B cell (primary cell): Measurements from ENCODE around the gene DGKZ. TPM values are rescaled to one million over a fixed set of nuclear protein-coding genes. Genes with fewer than 3 reads are reported as not detected.

Experiments used
- ATAC-seq: fragments of 200-7000 bp; cut with Tn5 transposase; one replicate; pipeline ENCODE4 v1.10.0; 2021; ENCODE audit warnings: low read depth, mild to moderate bottlenecking, moderate number of reproducible peaks, moderate library complexity
- CTCF ChIA-PET: fragments of 350-600 bp; sonication (Branson Sonifier 250); formaldehyde crosslinking; loops from one replicate; lab custom pipeline; 2021; ENCODE audit warnings: antibody characterized with exemption, inconsistent platforms; lab: Charles Lee
- POLR2A ChIA-PET: fragments of 350-600 bp; sonication (Branson Sonifier 250); formaldehyde crosslinking; loops from one replicate; lab custom pipeline; 2021; ENCODE audit warnings: antibody characterized with exemption; lab: Charles Lee
- DNase-seq: peaks from one replicate; pipeline ENCODE4 v3.0.0; 2013
- H2AFZ ChIP-seq: 2 replicates; pipeline ENCODE4 v1.6.1; 2012; ENCODE audit warnings: mild to moderate bottlenecking, low read depth, low read length; ENCODE audit not compliant: insufficient read depth, poor library complexity, severe bottlenecking
- H3K27ac ChIP-seq, 2 donors: 1 replicate in 1 of 2; 2 replicates in 1 of 2; pipeline ENCODE4 v1.5.1; 2012 to 2013; ENCODE audit warnings: low read length in 2 of 2, mild to moderate bottlenecking in 2 of 2, moderate library complexity in 1 of 2
- H3K27me3 ChIP-seq, 4 experiments: fragments of 200-600 bp in 1 of 4; sonication (generic) in 1 of 4; replicated peaks in 1 of 4; 1 replicate in 2 of 4; 2 replicates in 2 of 4; pipeline versions ENCODE4 v1.6.1 to v1.7.0; 2013 to 2016; ENCODE audit warnings: low read length in 3 of 4, mild to moderate bottlenecking in 2 of 4, mixed read lengths in 1 of 4, moderate library complexity in 1 of 4; ENCODE audit not compliant: insufficient read depth in 4 of 4, control insufficient read depth in 3 of 4; ENCODE audit errors: control extremely low read depth in 1 of 4
- H3K36me3 ChIP-seq, 2 experiments: replicated peaks in 1 of 2; 1 replicate in 1 of 2; 2 replicates in 1 of 2; pipeline versions ENCODE4 v1.6.1 to v1.7.1; 2013; ENCODE audit warnings: low read length in 1 of 2; ENCODE audit not compliant: insufficient read depth in 2 of 2, control insufficient read depth in 1 of 2; ENCODE audit errors: control extremely low read depth in 1 of 2, extremely low read depth in 1 of 2
- H3K4me1 ChIP-seq, 2 donors: fragments of 200-600 bp in 1 of 2; sonication (generic) in 1 of 2; 1 replicate in 1 of 2; 2 replicates in 1 of 2; pipeline versions ENCODE4 v1.5.1 to v1.6.1; 2013 to 2017; ENCODE audit warnings: low read length in 2 of 2; ENCODE audit not compliant: control insufficient read depth in 2 of 2, insufficient read depth in 2 of 2
- H3K4me2 ChIP-seq: replicated peaks from 2 replicates; pipeline ENCODE3; 2012; ENCODE audit warnings: mild to moderate bottlenecking, low read depth, low read length; ENCODE audit not compliant: poor library complexity, severe bottlenecking
- H3K4me3 ChIP-seq, 5 experiments: fragments of 200-600 bp in 1 of 5; sonication (generic) in 1 of 5; 1 replicate in 3 of 5; 2 replicates in 2 of 5; pipeline versions ENCODE4 v1.5.1 to v1.7.0; 2011 to 2016; ENCODE audit warnings: low read length in 4 of 5, mild to moderate bottlenecking in 4 of 5, low read depth in 2 of 5, control low read depth in 1 of 5, moderate library complexity in 1 of 5; ENCODE audit not compliant: insufficient read depth in 1 of 5; ENCODE audit errors: control extremely low read depth in 1 of 5, extremely low read depth in 1 of 5
- H3K79me2 ChIP-seq: fragments of 200-600 bp; sonication (generic); one replicate; pipeline ENCODE4 v1.6.0; 2016; ENCODE audit warnings: low read length; ENCODE audit not compliant: control insufficient read depth, insufficient read depth
- H3K9ac ChIP-seq: fragments of 200-600 bp; sonication (generic); 2 replicates; pipeline ENCODE4 v1.6.1; 2017; ENCODE audit warnings: mild to moderate bottlenecking, low read length, moderate library complexity
- H3K9me3 ChIP-seq, 3 donors: one replicate each; pipeline versions ENCODE4 v1.6.1 to v1.7.1; 2013; ENCODE audit warnings: low read length in 2 of 3; ENCODE audit not compliant: control insufficient read depth in 2 of 3, insufficient read depth in 1 of 3; ENCODE audit errors: control extremely low read depth in 1 of 3
- H4K20me1 ChIP-seq: 2 replicates; pipeline ENCODE4 v1.6.0; 2012; ENCODE audit warnings: mild to moderate bottlenecking, low read length; ENCODE audit not compliant: insufficient read depth, control insufficient read depth, poor library complexity, severe bottlenecking
- H3K27ac Mint-ChIP-seq: one replicate; pipeline ENCODE4 v1.8.0; 2021; ENCODE audit warnings: mixed read lengths
- H3K27me3 Mint-ChIP-seq: one replicate; pipeline ENCODE4 v1.8.0; 2021; ENCODE audit warnings: mixed read lengths
- H3K4me1 Mint-ChIP-seq: one replicate; pipeline ENCODE4 v1.8.0; 2021; ENCODE audit warnings: mixed read lengths
- H3K4me3 Mint-ChIP-seq: one replicate; pipeline ENCODE4 v1.8.0; 2021; ENCODE audit warnings: mixed read lengths
- H3K9me3 Mint-ChIP-seq: one replicate; pipeline ENCODE4 v1.8.0; 2022; ENCODE audit warnings: mixed read lengths; ENCODE audit not compliant: insufficient read depth
- EZH2 ChIP-seq: IDR thresholded peaks from 2 replicates; pipeline ENCODE4 v1.6.1; 2012; ENCODE audit warnings: borderline replicate concordance, low read depth, mild to moderate bottlenecking, moderate library complexity, low read length; ENCODE audit not compliant: insufficient read depth, poor library complexity, severe bottlenecking
- WGBS: methylation state at CpG from one replicate; pipeline ENCODE4 v1.1.5; 2013; ENCODE audit warnings: missing lambda C conversion rate; ENCODE audit not compliant: insufficient coverage; 5-methylcytosine and 5-hydroxymethylcytosine counted together
- intact Hi-C: fragments of 100-400 bp; cut with micrococcal nuclease; formaldehyde crosslinking; loops from one replicate; pipeline ENCODE4 v1.10.0; 2022
- polyA plus RNA-seq: library from polyadenylated mRNA; depleted of rRNA; stranded (reverse); fragments of >200 nt; gene quantifications from 2 replicates; pipeline ENCODE4 v1.2.3, GENCODE V29; 2012
- total RNA-seq, 2 donors: library from RNA; stranded (reverse); fragments of 120-200 nt in 1 of 2; gene quantifications; 1 replicate in 1 of 2; 2 replicates in 1 of 2; pipeline versions ENCODE4 v1.2.3 to v1.2.4, GENCODE V29; 2013 to 2022
- TF ChIP-seq, protein P1 (sequence below): fragments of 200-600 bp; IDR thresholded peaks from one replicate; pipeline ENCODE4 v1.8.0; 2022; ENCODE audit warnings: antibody characterized with exemption, mild to moderate bottlenecking

The DGKZ gene
- total and polyA plus RNA-seq, 2 donors (not counting 1 experiment from before 2014, with no cell fraction given), result 56.6 to 79.5 TPM

DNA sequence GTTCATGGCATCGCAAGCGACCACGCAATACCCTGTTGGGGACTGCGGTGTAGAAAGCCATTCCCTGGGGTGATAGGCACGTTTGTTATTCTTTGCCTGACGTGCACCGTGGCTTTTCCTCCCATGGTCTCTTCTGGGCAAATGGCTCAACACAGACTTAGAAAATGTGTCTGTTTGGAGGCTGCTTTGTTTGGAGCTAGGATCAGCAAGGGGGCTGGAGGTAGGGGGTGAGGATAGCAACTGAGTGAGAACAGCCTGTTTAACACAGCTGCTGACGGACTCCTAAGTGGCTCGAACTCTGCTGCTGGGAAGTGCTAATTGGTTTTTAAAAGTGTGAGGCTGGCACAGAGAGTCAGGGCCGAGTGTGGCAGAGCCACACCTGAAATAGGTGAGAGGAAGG is 60.4 kb downstream of the DGKZ start:
- DNase-seq (no peak), ATAC-seq (no peak)
- H3K4me2 ChIP-seq, result no peak overlapping the region
- H2AFZ ChIP-seq, result no peak overlapping the region
- ChIA-PET CTCF (no interaction called here), POLR2A (no interaction called here)
- intact Hi-C loops, result no loop called here
- WGBS, result 94% methylated on average over 10 of the region's 10 CpGs
- Mint-ChIP-seq H3K27me3 (no peaks in the 10 kb centered on the region), H3K4me1 (no peaks in the 10 kb centered on the region), H3K27ac (no peak overlapping the region), H3K9me3 (no peaks in the 10 kb centered on the region), H3K4me3 (no peak overlapping the region)
- no peaks in the 10 kb centered on the region for H4K20me1 ChIP-seq
- TF ChIP-seq, protein P1, sequence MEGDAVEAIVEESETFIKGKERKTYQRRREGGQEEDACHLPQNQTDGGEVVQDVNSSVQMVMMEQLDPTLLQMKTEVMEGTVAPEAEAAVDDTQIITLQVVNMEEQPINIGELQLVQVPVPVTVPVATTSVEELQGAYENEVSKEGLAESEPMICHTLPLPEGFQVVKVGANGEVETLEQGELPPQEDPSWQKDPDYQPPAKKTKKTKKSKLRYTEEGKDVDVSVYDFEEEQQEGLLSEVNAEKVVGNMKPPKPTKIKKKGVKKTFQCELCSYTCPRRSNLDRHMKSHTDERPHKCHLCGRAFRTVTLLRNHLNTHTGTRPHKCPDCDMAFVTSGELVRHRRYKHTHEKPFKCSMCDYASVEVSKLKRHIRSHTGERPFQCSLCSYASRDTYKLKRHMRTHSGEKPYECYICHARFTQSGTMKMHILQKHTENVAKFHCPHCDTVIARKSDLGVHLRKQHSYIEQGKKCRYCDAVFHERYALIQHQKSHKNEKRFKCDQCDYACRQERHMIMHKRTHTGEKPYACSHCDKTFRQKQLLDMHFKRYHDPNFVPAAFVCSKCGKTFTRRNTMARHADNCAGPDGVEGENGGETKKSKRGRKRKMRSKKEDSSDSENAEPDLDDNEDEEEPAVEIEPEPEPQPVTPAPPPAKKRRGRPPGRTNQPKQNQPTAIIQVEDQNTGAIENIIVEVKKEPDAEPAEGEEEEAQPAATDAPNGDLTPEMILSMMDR, result no peak
- TF ChIP-seq EZH2, result no peak
- H3K9ac ChIP-seq, result no peak overlapping the region
- H3K4me1 ChIP-seq, result no peaks in the 10 kb centered on the region
- H3K27ac ChIP-seq, result no peak overlapping the region
- peaks cover 0 to 56% of the 10 kb centered on the region in 2 experiments for H3K36me3 ChIP-seq
- no peaks in the 10 kb centered on the region for H3K27me3 ChIP-seq
- no peak overlapping the region for H3K4me3 ChIP-seq
- no peaks in the 10 kb centered on the region for H3K79me2 ChIP-seq
- H3K9me3 ChIP-seq, result no peaks in the 10 kb centered on the region

DNA sequence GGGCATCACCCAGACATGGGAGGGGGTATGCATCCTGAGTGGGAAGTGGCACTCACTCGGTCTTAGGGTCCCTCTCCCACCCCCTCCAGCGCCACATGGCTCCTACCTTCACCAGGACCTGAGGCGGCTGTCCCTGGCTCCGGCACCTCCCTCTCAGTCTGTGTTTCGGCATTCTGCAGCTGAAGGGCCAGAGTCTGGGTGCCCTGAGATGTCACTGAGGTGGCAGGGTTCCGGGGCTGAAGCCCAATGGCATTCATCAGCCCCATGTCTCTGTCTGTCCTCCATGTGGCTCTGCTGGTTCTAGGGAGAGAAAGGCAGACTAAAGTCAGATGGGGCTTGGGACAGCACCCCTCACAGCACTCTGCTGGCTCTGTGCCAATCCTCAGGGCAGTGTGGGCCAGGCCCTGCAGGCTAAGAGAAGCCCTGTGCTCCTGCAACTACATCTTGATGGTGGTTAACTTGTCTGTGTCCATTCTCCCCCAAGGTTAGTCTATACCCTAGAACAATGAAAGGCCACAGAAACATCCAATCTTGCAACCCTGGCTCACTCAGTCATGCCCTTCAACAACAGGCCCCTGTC is 61.2 kb downstream of the DGKZ start:
- no peak overlapping the region for H3K27ac ChIP-seq
- intact Hi-C loops, result no loop called here
- peaks cover 0 to 57% of the 10 kb centered on the region in 2 experiments for H3K36me3 ChIP-seq
- no peak overlapping the region for H3K27ac Mint-ChIP-seq
- H3K9me3 Mint-ChIP-seq, result no peaks in the 10 kb centered on the region
- H3K9ac ChIP-seq, result no peak overlapping the region
- H3K27me3 Mint-ChIP-seq, result no peaks in the 10 kb centered on the region
- no peaks in the 10 kb centered on the region for H3K27me3 ChIP-seq
- no peaks in the 10 kb centered on the region for H3K4me1 ChIP-seq
- DNase-seq (no peak), ATAC-seq (no peak)
- 93% methylated on average over 4 of the region's 6 CpGs for WGBS
- no peak overlapping the region for H3K4me3 Mint-ChIP-seq
- CTCF ChIA-PET, result no interaction called here
- H3K9me3 ChIP-seq, result no peaks in the 10 kb centered on the region
- POLR2A ChIA-PET, result no interaction called here
- no peak overlapping the region for H3K4me2 ChIP-seq
- no peaks in the 10 kb centered on the region for H3K79me2 ChIP-seq
- H4K20me1 ChIP-seq, result no peaks in the 10 kb centered on the region
- no peak overlapping the region for H3K4me3 ChIP-seq
- TF ChIP-seq EZH2, result no peak
- TF ChIP-seq, protein P1, result no peak
- no peaks in the 10 kb centered on the region for H3K4me1 Mint-ChIP-seq
- no peak overlapping the region for H2AFZ ChIP-seq
